MM.1S (cell line): ENCODE data around the gene SLC35D1.

Experiments
- DNase-seq: peaks from one replicate; pipeline ENCODE4 v3.0.0-alpha.2; 2015
- H2AFZ ChIP-seq: fragments of 300-600 bp; sonication (generic); 2 replicates; pipeline ENCODE4 v1.6.0; 2016; ENCODE audit warnings: antibody characterized with exemption, low read length
- H3F3A ChIP-seq: fragments of 300-600 bp; sonication (generic); 2 replicates; pipeline ENCODE4 v1.6.1; 2016; ENCODE audit warnings: mild to moderate bottlenecking, antibody characterized with exemption, low read length, moderate library complexity, mixed read lengths; ENCODE audit not compliant: insufficient read depth
- H3K27ac ChIP-seq: fragments of 300-600 bp; sonication (generic); 2 replicates; pipeline ENCODE4 v1.5.1; 2016; ENCODE audit warnings: mild to moderate bottlenecking, low read length
- H3K27me3 ChIP-seq: fragments of 300-600 bp; sonication (generic); replicated peaks from 2 replicates; pipeline ENCODE4 v1.6.0; 2016; ENCODE audit warnings: low read length; ENCODE audit not compliant: insufficient read depth
- H3K36me3 ChIP-seq: fragments of 300-600 bp; sonication (generic); replicated peaks from 2 replicates; pipeline ENCODE4 v1.6.1; 2016; ENCODE audit warnings: mild to moderate bottlenecking, low read length, mixed read lengths; ENCODE audit not compliant: insufficient read depth
- H3K4me1 ChIP-seq: fragments of 300-600 bp; sonication (generic); 2 replicates; pipeline ENCODE4 v1.6.1; 2016; ENCODE audit warnings: low read length, mixed read lengths
- H3K4me2 ChIP-seq: fragments of 300-600 bp; sonication (generic); 2 replicates; pipeline ENCODE4 v1.6.0; 2016; ENCODE audit warnings: low read depth, low read length
- H3K4me3 ChIP-seq: fragments of 300-600 bp; sonication (generic); 2 replicates; pipeline ENCODE4 v1.5.1; 2016; ENCODE audit warnings: low read length, mixed read lengths
- H3K79me2 ChIP-seq: fragments of 300-600 bp; sonication (generic); 2 replicates; pipeline ENCODE4 v1.6.1; 2016; ENCODE audit warnings: mixed run types, low read length, mixed read lengths
- H3K9ac ChIP-seq: fragments of 300-600 bp; sonication (generic); 2 replicates; pipeline ENCODE4 v1.6.1; 2016; ENCODE audit warnings: low read length, mixed read lengths
- H3K9me2 ChIP-seq: fragments of 300-600 bp; sonication (generic); replicated peaks from 2 replicates; pipeline ENCODE4 v1.6.1; 2016; ENCODE audit warnings: mild to moderate bottlenecking, low read length, mixed read lengths; ENCODE audit not compliant: insufficient read depth
- H3K9me3 ChIP-seq: fragments of 300-600 bp; sonication (generic); replicated peaks from 2 replicates; pipeline ENCODE4 v1.6.1; 2016; ENCODE audit warnings: mild to moderate bottlenecking, low read length, mixed read lengths; ENCODE audit not compliant: insufficient read depth
- H4K20me1 ChIP-seq: fragments of 300-600 bp; sonication (generic); 2 replicates; pipeline ENCODE4 v1.6.1; 2016; ENCODE audit warnings: mild to moderate bottlenecking, low read length, moderate library complexity, mixed read lengths; ENCODE audit not compliant: insufficient read depth
- EZH2 ChIP-seq: fragments of 300-600 bp; sonication (generic); optimal IDR thresholded peaks from 2 replicates; pipeline ENCODE3; 2017; ENCODE audit warnings: low read depth, mild to moderate bottlenecking, antibody characterized with exemption, low read length, mixed read lengths
- EZH2phosphoT487 ChIP-seq: fragments of 300-600 bp; sonication (generic); IDR thresholded peaks from 2 replicates; pipeline ENCODE4 v1.6.1; 2018; ENCODE audit warnings: antibody characterized with exemption, low read length
- TF ChIP-seq, protein P1 (sequence below): fragments of 300-600 bp; sonication (generic); IDR thresholded peaks from 2 replicates; pipeline ENCODE4 v1.5.1; 2016; ENCODE audit warnings: antibody characterized with exemption, low read length, mixed read lengths

The SLC35D1 gene

DNA sequence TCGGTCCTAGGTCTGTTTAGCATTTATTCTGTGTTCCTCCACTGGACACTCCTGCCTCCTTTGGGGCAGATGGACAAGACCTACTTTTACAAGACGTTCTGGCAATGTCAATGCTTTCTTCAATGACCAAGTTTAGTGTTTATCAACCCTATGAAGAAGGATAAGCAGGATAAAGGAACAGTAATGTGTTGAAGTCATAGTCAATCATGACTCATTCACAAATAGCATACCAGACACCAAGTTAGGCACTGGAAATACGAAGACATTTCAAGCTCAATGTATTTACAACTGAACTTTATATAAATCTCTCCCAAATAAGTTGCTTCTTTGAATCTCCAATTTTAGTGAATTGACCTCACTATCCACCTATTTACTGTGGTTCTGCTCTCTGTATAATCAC lies 4.8 kb upstream of the SLC35D1 start:
- Histone ChIP-seq H3K79me2 (no peaks in the 10 kb centered on the region), H4K20me1 (no peaks in the 10 kb centered on the region), H3K27ac (no peak overlapping the region), H3F3A (peaks cover 11% of the 10 kb centered on the region; the same call in 1 of the 2 replicates), H3K36me3 (no peaks in the 10 kb centered on the region), H3K9me2 (no peaks in the 10 kb centered on the region), H3K27me3 (no peaks in the 10 kb centered on the region), H3K4me1 (0 out of 2 replicates have a peak, but pooled peaks cover 4% of the 10 kb centered on the region), H2AFZ (no peak overlapping the region), H3K4me3 (no peak overlapping the region), H3K4me2 (no peak overlapping the region), H3K9ac (no peak overlapping the region), H3K9me3 (no peaks in the 10 kb centered on the region)
- no peak for TF ChIP-seq EZH2phosphoT487
- no peak for DNase-seq

DNA sequence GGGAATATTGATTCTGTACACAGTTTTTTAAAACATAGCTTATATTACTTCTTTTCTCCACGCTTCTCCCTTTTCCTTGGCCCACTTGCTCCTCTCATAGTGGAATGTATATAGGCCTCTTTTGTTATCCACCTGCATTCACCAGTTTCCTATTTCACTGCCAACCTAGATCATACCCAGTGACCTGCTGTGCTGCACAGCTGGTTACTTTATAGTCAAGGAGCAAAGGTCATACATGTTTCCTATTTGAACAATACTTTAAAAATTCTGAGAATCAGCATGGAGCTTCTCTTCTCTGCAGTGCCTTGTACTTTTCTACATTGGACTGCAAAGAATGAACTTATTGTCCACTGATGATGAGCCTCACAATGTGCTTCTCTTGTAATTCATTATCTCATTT lies 4.3 kb upstream of the SLC35D1 start:
- no peak for DNase-seq
- Histone ChIP-seq H3K4me2 (no peak overlapping the region), H3K27me3 (no peaks in the 10 kb centered on the region), H3K4me1 (0 out of 2 replicates have a peak, but pooled peaks cover 4% of the 10 kb centered on the region), H3K36me3 (no peaks in the 10 kb centered on the region), H4K20me1 (no peaks in the 10 kb centered on the region), H3K79me2 (peaks cover 2% of the 10 kb centered on the region), H3K27ac (no peak overlapping the region), H3K9me2 (no peaks in the 10 kb centered on the region), H2AFZ (no peak overlapping the region), H3K4me3 (no peak overlapping the region), H3K9ac (no peak overlapping the region), H3K9me3 (no peaks in the 10 kb centered on the region), H3F3A (peaks cover 14% of the 10 kb centered on the region; the same call in 1 of the 2 replicates)
- TF ChIP-seq, protein P1, sequence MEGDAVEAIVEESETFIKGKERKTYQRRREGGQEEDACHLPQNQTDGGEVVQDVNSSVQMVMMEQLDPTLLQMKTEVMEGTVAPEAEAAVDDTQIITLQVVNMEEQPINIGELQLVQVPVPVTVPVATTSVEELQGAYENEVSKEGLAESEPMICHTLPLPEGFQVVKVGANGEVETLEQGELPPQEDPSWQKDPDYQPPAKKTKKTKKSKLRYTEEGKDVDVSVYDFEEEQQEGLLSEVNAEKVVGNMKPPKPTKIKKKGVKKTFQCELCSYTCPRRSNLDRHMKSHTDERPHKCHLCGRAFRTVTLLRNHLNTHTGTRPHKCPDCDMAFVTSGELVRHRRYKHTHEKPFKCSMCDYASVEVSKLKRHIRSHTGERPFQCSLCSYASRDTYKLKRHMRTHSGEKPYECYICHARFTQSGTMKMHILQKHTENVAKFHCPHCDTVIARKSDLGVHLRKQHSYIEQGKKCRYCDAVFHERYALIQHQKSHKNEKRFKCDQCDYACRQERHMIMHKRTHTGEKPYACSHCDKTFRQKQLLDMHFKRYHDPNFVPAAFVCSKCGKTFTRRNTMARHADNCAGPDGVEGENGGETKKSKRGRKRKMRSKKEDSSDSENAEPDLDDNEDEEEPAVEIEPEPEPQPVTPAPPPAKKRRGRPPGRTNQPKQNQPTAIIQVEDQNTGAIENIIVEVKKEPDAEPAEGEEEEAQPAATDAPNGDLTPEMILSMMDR = no peak
- TF ChIP-seq EZH2phosphoT487 = no peak
- no peak for TF ChIP-seq EZH2

DNA sequence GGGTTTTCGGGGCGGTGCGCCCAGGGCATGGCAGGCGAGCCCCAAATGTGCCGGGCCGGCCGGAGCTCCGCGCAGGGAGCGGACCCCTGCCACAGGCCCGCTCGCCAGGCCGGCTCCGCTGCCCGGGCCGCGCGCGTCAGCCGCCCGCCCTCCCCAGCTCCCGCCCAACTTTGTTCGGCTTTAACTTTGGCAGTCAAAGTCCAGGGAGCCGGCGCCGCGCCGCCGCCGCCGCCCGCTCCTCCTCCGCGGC lies 488 bp downstream of the SLC35D1 start:
- H3K4me3 ChIP-seq = peak overlapping the region; percentile 91
- H3K4me1 ChIP-seq = peaks cover 13% of the 10 kb centered on the region
- no peaks in the 10 kb centered on the region for H3K27me3 ChIP-seq
- no peaks in the 10 kb centered on the region for H3K9me2 ChIP-seq
- peak overlapping the region; percentile 84 for H3K9ac ChIP-seq
- H3K9me3 ChIP-seq = no peaks in the 10 kb centered on the region
- H4K20me1 ChIP-seq = no peaks in the 10 kb centered on the region
- H3K4me2 ChIP-seq = peak overlapping the region; percentile 91
- TF ChIP-seq, protein P1 = no peak
- TF ChIP-seq EZH2phosphoT487 (no peak), EZH2 (no peak)
- peak overlapping the region; percentile 87 for H3K27ac ChIP-seq
- peak; percentile 44 for DNase-seq
- peaks cover 39% of the 10 kb centered on the region for H3K79me2 ChIP-seq
- peaks cover 5% of the 10 kb centered on the region; the same call in 1 of the 2 replicates for H3K36me3 ChIP-seq
- H2AFZ ChIP-seq = peak overlapping the region; percentile 91
- peaks cover 20% of the 10 kb centered on the region; the same call in 1 of the 2 replicates for H3F3A ChIP-seq

DNA sequence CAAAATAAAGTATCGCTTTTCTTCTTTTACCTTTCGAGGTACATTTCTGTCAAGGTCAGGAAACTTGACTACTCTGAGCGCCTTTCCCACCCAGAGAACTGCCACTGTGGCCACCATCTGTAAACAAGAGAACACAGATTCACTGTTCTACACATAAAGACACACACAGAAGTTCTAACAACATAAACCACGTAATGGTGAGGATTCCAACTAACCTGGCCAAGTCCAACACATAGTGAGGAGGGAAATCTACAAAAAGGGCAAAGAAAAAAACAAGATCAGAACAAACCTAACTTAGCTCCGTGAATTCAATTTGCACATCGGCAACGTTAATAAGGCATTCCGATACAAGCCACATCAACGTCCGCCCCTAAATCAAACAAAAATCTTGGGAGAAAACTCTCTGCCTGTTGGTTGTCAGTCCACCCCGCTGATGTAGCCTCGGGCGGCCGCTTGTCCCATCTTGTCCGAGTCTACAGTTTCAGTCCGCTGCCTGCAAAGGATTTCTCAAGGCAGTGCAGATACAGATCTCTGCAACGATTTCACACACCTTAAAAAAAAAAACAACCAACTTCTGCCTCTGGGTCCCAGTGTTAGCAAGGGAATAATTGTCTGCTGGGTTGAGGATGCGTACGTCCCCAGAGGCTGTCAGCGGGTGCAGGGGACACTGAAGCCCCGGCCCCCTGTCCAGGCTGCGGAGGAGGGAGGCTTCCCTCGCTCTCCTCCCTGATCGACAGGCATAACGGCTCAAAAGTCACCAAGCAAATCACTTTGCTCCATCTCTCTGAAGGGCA lies 1.0 kb downstream of the SLC35D1 start:
- peak overlapping the region; percentile 84 for H3K9ac ChIP-seq
- no peaks in the 10 kb centered on the region for H3K9me3 ChIP-seq
- H3K36me3 ChIP-seq = peaks cover 5% of the 10 kb centered on the region; the same call in 1 of the 2 replicates
- peaks cover 13% of the 10 kb centered on the region for H3K4me1 ChIP-seq
- no peaks in the 10 kb centered on the region for H3K27me3 ChIP-seq
- H3K27ac ChIP-seq = peak overlapping the region; percentile 87; the same call in 1 of the 2 replicates
- H4K20me1 ChIP-seq = no peaks in the 10 kb centered on the region
- TF ChIP-seq, protein P1 = no peak
- TF ChIP-seq EZH2phosphoT487 (no peak), EZH2 (no peak)
- peak overlapping the region; percentile 91 for H3K4me3 ChIP-seq
- H2AFZ ChIP-seq = peak overlapping the region; percentile 64
- peaks cover 20% of the 10 kb centered on the region; the same call in 1 of the 2 replicates for H3F3A ChIP-seq
- DNase-seq = peak; percentile 44
- peaks cover 39% of the 10 kb centered on the region for H3K79me2 ChIP-seq
- peak overlapping the region; percentile 82 for H3K4me2 ChIP-seq
- H3K9me2 ChIP-seq = no peaks in the 10 kb centered on the region
